Suprapubic skin (tissue), 4 donors: ENCODE data around the gene ACP7.

ENCODE experiments used
- CTCF ChIP-seq, 2 donors: fragments of 200-600 bp in 1 of 2; fragments of 450-650 bp in 1 of 2; sonication (generic) in 1 of 2; IDR thresholded peaks; one replicate each; pipeline ENCODE4 v1.5.1; 2016 to 2019; ENCODE audit warnings: antibody characterized with exemption in 2 of 2, mild to moderate bottlenecking in 1 of 2, moderate library complexity in 1 of 2
- POLR2A ChIP-seq, 2 donors: fragments of 450-650 bp; IDR thresholded peaks; one replicate each; pipeline ENCODE4 v1.6.1; 2017; ENCODE audit warnings: antibody characterized with exemption in 2 of 2, mild to moderate bottlenecking in 2 of 2, moderate library complexity in 2 of 2
- POLR2AphosphoS5 ChIP-seq, 3 donors: sonication (generic); formaldehyde crosslinking; IDR thresholded peaks; one replicate each; pipeline ENCODE4 v1.6.1; 2017; ENCODE audit warnings: antibody characterized with exemption in 3 of 3

DNA sequence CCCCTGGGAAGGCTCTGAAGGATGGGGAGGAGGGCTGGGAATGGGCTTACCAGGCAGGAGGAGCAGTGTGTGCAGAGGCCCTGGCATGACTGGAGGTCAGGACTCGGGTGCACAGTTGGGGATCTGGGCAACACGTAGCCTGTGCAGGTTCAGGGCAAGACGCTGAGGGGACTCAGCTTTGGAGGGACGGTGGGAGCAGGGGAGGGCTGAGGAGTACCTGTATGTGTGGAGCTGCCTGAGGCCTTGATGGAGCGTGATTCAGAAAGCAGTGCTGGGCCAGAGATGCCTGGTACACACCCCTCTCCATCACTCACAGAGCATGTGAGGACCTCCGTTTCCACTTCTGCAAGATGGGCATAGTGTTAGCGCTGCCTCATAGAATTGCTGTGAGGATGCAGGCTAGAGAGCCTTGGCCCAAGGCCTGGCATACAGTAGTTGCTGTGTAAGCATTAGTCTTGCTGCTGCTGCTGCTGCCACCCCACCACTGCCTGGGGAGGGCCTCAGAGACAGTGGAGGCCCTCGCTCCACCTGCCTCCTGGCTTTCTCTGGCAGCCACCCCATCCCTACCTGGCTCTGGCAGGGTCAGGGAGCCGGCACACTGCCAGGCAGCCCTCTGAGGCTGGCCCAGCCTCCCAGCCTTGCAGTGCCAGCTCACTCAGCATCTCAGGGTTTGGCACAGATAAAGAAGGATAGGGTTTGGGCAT is 43.8 kb downstream of the ACP7 start:
- TF ChIP-seq POLR2A (IDR thresholded peaks at IDR 0.05) (no peak), CTCF (IDR thresholded peaks at IDR 0.05) (no peak), POLR2AphosphoS5 (IDR thresholded peaks at IDR 0.05) (no peak)
